Kidney (tissue), 14 donors: Measurements from ENCODE around the gene TAAR5. TPM values are rescaled to one million over a fixed set of nuclear protein-coding genes. Genes with fewer than 3 reads are reported as not detected.
"Not testable (repeated sequence)": the region's sequence is repeated elsewhere in the genome, so short reads cannot be mapped to it uniquely, and the experiment has no call there.

Experiments
- DNase-seq, 5 donors: peaks; one replicate each; pipeline ENCODE4 v3.0.0-alpha.2; 2013 to 2020
- FAIRE-seq: peaks from 2 replicates; lab custom pipeline; 2012; peaks lifted over from hg19 to GRCh38; lab: Jason Lieb, UNC
- H3K27ac ChIP-seq, 2 donors: one replicate each; pipeline ENCODE4 v1.7.0; 2013; ENCODE audit warnings: low read depth in 2 of 2, low read length in 2 of 2, inconsistent platforms in 1 of 2
- H3K27me3 ChIP-seq: one replicate; pipeline ENCODE4 v1.7.1; 2013; ENCODE audit warnings: low read length, inconsistent platforms; ENCODE audit not compliant: control insufficient read depth, insufficient read depth
- H3K36me3 ChIP-seq, 3 donors: one replicate each; pipeline versions ENCODE4 v1.7.0 to v1.7.1; 2013; ENCODE audit warnings: low read length in 3 of 3, control low read depth in 1 of 3, inconsistent platforms in 1 of 3; ENCODE audit not compliant: insufficient read depth in 3 of 3, control insufficient read depth in 2 of 3
- H3K4me1 ChIP-seq, 3 donors: one replicate each; pipeline versions ENCODE4 v1.7.0 to v1.7.1; 2013; ENCODE audit warnings: low read length in 3 of 3, inconsistent platforms in 1 of 3, low read depth in 1 of 3; ENCODE audit not compliant: control insufficient read depth in 2 of 3, insufficient read depth in 2 of 3
- H3K4me3 ChIP-seq, 3 donors: one replicate each; pipeline versions ENCODE4 v1.7.0 to v1.8.1; 2013; ENCODE audit warnings: low read length in 3 of 3, control low read depth in 1 of 3, inconsistent platforms in 1 of 3
- H3K9ac ChIP-seq, 3 donors: one replicate each; pipeline versions ENCODE4 v1.7.0 to v1.7.1; 2013; ENCODE audit warnings: low read length in 3 of 3, control low read depth in 1 of 3, inconsistent platforms in 1 of 3
- H3K9me3 ChIP-seq, 3 donors: one replicate each; pipeline versions ENCODE4 v1.7.0 to v1.7.1; 2013; ENCODE audit warnings: low read length in 3 of 3, control low read depth in 1 of 3, inconsistent platforms in 1 of 3; ENCODE audit not compliant: control insufficient read depth in 2 of 3, insufficient read depth in 1 of 3
- intact Hi-C: fragments of 100-400 bp; cut with DNase I; formaldehyde crosslinking; loops from one replicate; pipeline ENCODE4 v1.11.1; 2022
- polyA plus RNA-seq: library from polyadenylated mRNA; stranded (reverse); fragments of 350-450 nt; fragmentation: Illumina TruSeq; extraction: RNeasy Lipid Tissue Mini Kit (QIAGEN cat#74804); gene quantifications from one replicate; pipeline ENCODE4 v1.2.3, GENCODE V29; 2014; ENCODE audit warnings: low read depth, low replicate concordance; ENCODE audit not compliant: insufficient read depth
- total RNA-seq: library from RNA; stranded (reverse); fragmentation: NEBNext Ultra II Directional; extraction: Animal tissue kit (Norgen Biotek cat#: 25700); gene quantifications from one replicate; pipeline ENCODE4 v1.2.1, GENCODE V29; 2021
- TF ChIP-seq, protein P1 (sequence below): IDR thresholded peaks from 3 replicates; pipeline ENCODE4 v1.5.1; 2012; ENCODE audit warnings: mild to moderate bottlenecking, moderate library complexity, borderline replicate concordance; ENCODE audit not compliant: insufficient read depth; ENCODE audit errors: extremely low read depth
- donor health status: control.
- donor health status: control.
- donor health status: control.
- donor health status: control.
- donor health status: control.
- donor health status: DM: yes; HTN: yes; CAD: no.
- donor health status: Normal renal cell carcinoma (clear cell type).

TAAR5 gene
- total and polyA plus RNA-seq, 2 donors from 2014 or later: not detected

DNA sequence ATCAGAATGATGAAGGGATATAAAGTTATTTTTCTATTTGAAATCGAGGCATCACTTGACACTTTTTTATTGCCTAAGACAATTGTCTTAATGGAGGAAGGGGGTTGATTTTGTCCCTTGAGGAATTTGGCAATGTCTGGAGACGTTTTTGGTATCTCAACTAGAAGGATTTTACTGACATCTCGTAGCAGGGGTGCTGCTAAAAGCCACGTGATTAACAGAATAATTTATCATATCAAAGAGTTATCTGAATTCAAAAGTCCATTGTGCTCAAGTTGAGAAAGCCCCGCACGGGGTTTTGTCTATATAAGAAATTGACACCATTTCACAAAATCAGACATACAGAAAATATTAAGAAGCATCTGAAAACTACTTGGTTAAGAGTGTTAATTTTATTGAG is 20.9 kb downstream of the TAAR5 start:
- H3K9me3 ChIP-seq: no peaks in the 10 kb centered on the region
- intact Hi-C loops: no loop called here
- no peak overlapping the region for H3K9ac ChIP-seq

DNA sequence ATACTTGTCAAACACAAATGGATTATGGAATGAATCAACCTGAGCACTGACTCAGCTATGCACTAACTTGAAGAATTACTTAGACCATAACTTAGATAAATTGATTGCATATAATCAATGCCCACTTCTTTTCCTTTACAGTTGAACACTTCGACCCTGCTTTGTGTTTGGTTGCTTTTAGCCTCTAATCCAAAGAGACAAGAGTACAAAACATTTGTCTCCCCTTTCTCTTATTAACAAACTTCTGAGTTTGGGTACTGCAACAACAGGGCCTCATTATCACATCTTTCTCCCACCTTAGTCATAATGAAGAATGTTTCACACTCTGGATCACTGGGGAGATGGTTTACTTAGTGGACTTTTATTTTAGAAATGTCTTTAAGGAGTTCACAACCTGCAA is 22.0 kb downstream of the TAAR5 start:
- no peak for FAIRE-seq

More for the DNA sequence above, 20.9 kb downstream of the TAAR5 start:
- Histone ChIP-seq H3K4me3 (no peak overlapping the region), H3K36me3 (no peaks in the 10 kb centered on the region), H3K27me3 (no peaks in the 10 kb centered on the region), H3K27ac (no peak overlapping the region), H3K4me1 (no peaks in the 10 kb centered on the region)
- TF ChIP-seq, protein P1, sequence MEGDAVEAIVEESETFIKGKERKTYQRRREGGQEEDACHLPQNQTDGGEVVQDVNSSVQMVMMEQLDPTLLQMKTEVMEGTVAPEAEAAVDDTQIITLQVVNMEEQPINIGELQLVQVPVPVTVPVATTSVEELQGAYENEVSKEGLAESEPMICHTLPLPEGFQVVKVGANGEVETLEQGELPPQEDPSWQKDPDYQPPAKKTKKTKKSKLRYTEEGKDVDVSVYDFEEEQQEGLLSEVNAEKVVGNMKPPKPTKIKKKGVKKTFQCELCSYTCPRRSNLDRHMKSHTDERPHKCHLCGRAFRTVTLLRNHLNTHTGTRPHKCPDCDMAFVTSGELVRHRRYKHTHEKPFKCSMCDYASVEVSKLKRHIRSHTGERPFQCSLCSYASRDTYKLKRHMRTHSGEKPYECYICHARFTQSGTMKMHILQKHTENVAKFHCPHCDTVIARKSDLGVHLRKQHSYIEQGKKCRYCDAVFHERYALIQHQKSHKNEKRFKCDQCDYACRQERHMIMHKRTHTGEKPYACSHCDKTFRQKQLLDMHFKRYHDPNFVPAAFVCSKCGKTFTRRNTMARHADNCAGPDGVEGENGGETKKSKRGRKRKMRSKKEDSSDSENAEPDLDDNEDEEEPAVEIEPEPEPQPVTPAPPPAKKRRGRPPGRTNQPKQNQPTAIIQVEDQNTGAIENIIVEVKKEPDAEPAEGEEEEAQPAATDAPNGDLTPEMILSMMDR: no peak
- no peak for FAIRE-seq
- no peak for DNase-seq

DNA sequence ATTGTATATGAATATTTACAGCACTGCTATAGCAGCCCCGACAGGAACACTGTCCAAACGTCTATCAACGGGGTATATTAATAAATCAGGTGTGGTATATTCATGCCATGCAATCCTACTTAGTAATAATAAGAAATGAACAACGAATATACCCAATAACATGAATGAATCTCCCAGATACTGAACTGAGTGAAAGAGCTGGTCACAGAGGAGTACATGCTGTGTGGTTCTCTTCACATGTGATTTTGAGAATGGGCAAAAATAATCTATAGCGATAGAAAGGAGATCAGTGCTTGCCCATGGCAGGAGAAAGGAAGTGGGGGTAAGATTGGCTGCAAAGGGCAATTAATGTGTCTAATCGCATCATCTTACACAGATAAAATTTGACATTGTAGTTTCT is 23.1 kb downstream of the TAAR5 start:
- Histone ChIP-seq H3K9ac (no peak overlapping the region), H3K27me3 (no peaks in the 10 kb centered on the region), H3K36me3 (no peaks in the 10 kb centered on the region), H3K27ac (no peak overlapping the region), H3K4me3 (no peak overlapping the region), H3K9me3 (no peaks in the 10 kb centered on the region), H3K4me1 (no peaks in the 10 kb centered on the region)
- intact Hi-C loops: no loop called here
- no peak for FAIRE-seq
- DNase-seq: no peak
- TF ChIP-seq, protein P1: no peak

More for the DNA sequence above, 22.0 kb downstream of the TAAR5 start:
- TF ChIP-seq, protein P1: no peak
- Histone ChIP-seq H3K4me3 (no peak overlapping the region), H3K27me3 (no peaks in the 10 kb centered on the region), H3K9me3 (no peaks in the 10 kb centered on the region), H3K4me1 (no peaks in the 10 kb centered on the region), H3K27ac (no peak overlapping the region), H3K36me3 (no peaks in the 10 kb centered on the region), H3K9ac (no peak overlapping the region)
- DNase-seq: no peak
- intact Hi-C loops: no loop called here

DNA sequence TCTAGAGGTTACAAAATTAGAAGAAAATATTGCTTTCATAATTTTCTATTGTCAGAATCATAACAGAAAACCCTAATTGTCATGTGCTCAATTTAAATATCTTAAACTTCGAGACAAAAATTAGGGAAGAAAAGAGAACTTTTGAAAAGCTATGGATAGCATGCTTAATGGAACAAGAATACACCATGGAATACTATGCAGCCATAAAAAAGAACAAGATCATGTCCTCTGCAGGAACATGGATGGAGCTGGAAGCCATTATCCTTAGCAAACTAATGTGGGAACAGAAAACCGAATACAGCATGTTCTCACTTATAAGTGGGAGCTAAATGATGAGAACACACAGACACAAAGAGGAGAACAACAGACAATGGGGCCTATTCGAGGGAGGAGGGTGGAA is 29.5 kb downstream of the TAAR5 start:
- H3K27ac ChIP-seq, FAIRE-seq, intact Hi-C loops, H3K27me3 ChIP-seq, H3K9ac ChIP-seq, DNase-seq, H3K36me3 ChIP-seq, H3K4me3 ChIP-seq, H3K9me3 ChIP-seq, H3K4me1 ChIP-seq: not testable (repeated sequence)
